ENCODE data around the gene P2RX5.

The P2RX5 gene

DNA sequence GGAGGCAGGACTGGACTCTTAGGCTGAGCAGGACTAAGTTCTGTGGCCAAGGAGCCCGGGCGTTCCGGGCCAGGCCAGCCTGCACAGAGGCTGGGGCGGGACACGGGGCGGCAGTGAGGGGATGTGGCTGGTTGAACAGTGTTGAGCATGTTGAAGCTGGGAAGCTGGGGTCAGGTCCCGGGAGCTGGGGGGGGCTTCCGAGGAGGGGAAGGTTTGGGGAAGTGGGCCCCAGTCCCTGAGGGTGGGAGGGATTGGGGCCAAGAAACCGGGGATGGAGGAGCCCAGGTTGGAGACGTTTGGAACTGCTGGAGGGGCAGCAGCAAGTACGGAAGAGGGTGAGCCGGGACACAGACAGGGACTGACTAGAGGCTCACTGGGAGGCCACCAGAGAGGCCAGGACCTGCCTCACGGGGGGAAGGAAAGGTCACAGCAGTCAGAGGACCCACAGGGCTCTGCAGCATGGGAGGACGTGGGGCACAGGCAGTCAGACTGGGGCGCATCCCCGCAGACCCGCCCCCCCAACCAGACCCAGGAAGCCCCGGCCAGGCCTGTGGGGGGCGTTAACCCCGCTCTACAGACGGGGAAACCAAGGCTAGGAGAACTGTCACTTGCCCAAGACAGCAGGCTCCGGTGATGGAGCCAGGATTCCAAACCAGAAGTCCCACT lies 37.0 kb downstream of the P2RX5 start:
- H3K27me3 Mint-ChIP-seq: no peaks in the 10 kb centered on the region
- no peaks in the 10 kb centered on the region for H3K4me1 Mint-ChIP-seq

DNA sequence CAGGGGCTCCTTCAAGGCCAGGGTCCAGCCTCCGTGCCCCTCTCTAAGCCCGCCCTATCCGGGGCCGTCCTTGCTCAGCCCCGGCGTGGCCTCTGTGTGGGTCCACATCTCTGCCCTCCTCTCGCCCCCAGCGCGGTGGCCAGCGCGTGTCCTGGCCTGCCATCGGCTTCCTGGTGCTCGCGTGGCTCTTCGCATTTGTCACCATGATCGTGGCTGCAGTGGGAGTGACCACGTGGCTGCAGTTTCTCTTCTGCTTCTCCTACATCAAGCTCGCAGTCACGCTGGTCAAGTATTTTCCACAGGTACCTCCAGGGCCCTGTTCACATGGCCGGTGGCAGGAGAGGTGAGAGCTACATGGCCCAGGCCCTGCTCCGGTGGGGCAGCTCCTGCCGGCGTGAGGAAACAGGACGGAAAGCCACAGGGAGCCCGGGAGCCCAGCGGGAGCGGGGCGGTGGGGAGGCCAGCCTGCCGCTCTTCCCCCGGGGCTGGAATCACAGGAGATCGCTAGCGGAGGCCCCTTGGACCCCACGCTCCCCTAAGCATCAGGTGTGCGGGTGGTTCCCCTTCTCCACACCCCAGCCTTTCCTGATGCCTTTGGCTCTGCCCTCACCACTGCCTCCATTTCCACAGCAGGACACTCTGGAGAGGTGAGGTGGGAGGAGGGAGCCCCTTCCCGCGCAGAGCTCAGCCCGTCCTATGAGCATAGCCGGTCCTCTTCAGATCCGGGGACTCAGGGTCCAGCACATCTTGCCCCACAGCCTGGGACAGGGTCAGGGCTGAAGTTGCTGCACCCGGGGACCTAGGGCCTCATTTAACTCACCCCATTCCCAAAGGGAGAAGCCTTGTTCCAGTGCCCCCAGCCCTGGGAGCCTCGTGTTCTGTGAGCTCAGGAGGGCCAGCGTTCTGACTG lies 37.8 kb downstream of the P2RX5 start:
- peak overlapping the region in 1 of 2 donors; percentile 55 for H3K27ac Mint-ChIP-seq
- no peaks in the 10 kb centered on the region for H3K4me1 Mint-ChIP-seq
- ATAC-seq (no peak), DNase-seq (no peak)
- H3K4me3 Mint-ChIP-seq: no peak overlapping the region
- no peaks in the 10 kb centered on the region for H3K27me3 Mint-ChIP-seq
- H3K9me3 Mint-ChIP-seq: no peaks in the 10 kb centered on the region

More for the DNA sequence above, 37.0 kb downstream of the P2RX5 start:
- Mint-ChIP-seq H3K4me3 (no peak overlapping the region), H3K9me3 (no peaks in the 10 kb centered on the region), H3K27ac (no peak overlapping the region)
- ATAC-seq (no peak), DNase-seq (no peak)

DNA sequence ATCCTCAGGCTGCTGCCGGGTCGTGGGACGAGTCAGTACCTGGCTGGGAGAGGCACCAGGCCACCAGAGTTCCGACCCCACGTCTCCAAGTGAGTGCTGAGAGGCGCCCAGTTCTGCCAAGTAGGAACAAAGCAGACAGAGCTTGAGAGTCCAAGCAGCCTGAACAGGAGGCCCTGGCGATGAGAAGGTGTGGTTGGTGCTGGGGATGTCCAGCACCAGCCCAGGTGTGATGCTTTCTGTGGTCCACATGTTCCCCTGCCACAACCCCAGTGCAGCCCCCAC lies 38.4 kb downstream of the P2RX5 start:
- no peaks in the 10 kb centered on the region for H3K4me1 Mint-ChIP-seq
- no peak for ATAC-seq
- no peak overlapping the region for H3K4me3 Mint-ChIP-seq
- no peak overlapping the region for H3K27ac Mint-ChIP-seq
- no peaks in the 10 kb centered on the region for H3K9me3 Mint-ChIP-seq
- no peaks in the 10 kb centered on the region for H3K27me3 Mint-ChIP-seq
- DNase-seq: no peak

DNA sequence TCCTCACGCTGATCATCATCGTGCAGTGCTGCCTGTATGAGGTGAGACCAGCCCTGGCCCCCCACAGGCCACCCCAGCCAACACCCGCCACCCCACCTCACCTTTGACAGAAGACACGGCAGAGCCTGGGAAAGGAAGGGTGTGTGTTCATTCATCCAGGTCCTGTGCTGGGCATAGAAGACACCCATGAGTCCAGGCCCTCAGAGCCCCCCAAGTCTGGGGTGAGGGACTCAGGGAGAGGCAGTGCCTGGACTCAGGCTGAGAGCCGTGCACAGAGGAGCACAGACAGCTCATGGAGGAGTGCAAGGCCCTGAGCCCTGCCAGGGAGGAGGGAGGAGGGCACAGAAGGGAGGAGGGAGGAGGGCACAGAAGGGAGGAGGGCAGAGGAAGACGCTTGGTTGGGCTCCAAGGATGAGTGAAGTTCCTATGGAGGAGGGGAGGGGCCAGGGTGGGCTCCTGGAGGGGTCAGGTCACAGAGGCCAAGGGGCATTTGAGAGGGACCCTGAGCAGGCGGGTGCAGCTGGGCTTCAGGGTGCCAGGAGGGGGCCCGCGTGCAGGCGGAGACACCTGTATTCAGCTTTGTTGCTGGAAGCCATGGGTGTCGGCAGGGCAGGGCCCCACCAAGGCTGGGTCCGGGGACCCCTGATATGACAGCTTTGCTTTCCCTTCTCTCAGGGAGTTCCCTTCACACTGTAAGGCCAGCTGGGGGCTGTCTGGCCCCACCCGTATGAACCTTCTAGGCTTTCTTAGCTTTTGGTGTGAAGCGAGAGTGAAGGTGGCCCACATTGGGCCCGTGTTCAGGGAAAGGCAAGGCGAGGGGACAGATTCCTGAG lies 39.0 kb downstream of the P2RX5 start:
- DNase-seq: no peak
- Mint-ChIP-seq H3K27me3 (no peaks in the 10 kb centered on the region), H3K4me1 (no peaks in the 10 kb centered on the region), H3K9me3 (no peaks in the 10 kb centered on the region), H3K4me3 (no peak overlapping the region), H3K27ac (peak overlapping the region; percentile 61 to 94)
- no peak for ATAC-seq

DNA sequence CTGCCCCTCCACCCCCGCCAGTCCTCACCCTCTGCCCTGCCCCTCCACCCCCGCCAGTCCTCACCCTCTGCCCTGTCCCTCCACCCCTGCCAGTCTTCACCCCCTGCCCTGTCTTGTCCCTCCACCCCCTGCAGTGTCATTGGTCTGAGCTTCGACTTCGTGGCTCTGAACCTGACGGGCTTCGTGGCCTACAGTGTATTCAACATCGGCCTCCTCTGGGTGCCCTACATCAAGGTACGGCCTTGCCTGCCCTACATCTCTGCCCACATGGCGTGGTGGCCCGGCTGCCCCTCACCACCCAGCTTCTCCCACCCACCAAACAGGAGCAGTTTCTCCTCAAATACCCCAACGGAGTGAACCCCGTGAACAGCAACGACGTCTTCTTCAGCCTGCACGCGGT lies 39.6 kb downstream of the P2RX5 start:
- H3K4me3 Mint-ChIP-seq: no peak overlapping the region
- H3K4me1 Mint-ChIP-seq: no peaks in the 10 kb centered on the region
- DNase-seq (no peak), ATAC-seq (peak; percentile 44)
- H3K27ac Mint-ChIP-seq: peak overlapping the region; percentile 46 to 93
- no peaks in the 10 kb centered on the region for H3K27me3 Mint-ChIP-seq
- H3K9me3 Mint-ChIP-seq: no peaks in the 10 kb centered on the region

DNA sequence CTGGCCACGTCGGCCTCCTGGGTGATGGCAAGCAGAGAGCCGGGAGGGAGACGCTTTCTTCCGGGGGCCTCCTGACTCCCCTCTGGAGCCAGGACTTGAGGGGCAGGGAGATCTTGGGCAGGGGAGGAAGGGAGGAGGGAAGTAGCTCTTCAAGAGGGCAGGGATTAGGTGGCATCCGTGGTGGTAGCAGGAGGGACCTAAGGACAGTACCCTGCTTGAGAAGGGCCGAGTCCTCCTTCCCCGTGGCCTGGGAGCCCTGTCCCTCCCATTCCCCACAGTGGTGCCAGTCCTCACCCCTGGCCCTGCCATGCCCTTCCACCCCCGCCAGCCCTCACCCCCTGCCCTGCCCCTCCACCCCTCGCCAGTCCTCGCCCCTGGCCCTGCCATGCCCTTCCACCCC lies 40.2 kb downstream of the P2RX5 start:
- H3K27ac Mint-ChIP-seq: peak overlapping the region in 1 of 2 donors; percentile 79

DNA sequence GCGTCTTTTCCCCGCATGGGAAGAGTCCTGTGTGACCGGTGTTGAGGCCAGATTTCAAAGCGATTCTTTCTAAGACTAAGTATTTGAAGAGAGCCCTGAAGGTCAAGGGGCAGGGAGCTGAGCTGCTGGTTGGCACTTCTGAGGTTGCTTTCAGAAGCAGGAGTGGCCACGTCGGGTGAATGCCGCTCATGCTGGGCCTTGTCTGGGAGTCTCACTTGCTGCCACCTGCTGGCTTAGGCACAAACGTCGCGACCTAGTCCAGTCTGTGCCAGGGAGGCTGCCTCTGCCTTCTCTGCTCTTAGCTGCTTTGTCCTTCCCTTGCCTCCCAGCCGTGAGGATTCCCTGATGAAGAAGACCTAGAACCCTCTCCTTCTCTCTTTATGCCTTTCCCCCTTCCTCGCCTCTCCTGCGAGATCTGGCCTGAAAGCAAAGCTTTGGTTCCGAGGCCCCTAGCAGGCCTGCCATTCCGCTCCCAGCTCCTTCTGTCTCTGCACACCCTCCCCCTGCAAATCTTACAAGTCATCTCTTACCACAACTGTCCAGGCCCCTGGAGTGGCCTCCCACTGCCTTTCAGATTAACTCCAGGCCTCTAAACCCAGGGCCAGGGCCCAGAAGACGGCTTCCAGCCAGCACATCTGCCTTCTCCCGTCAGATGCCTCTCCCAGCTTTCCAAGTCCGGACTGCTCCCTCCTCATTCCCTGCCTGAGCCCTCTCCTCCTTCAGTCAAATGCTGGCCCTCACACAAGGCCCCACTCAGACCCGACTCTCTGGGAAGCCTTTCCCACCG lies 48.0 kb downstream of the P2RX5 start:
- DNase-seq (peak; percentile 25 to 37), ATAC-seq (peak; percentile 78)
- no peaks in the 10 kb centered on the region for H3K27me3 Mint-ChIP-seq
- H3K4me3 Mint-ChIP-seq: no peak overlapping the region
- no peak overlapping the region for H3K27ac Mint-ChIP-seq
- H3K9me3 Mint-ChIP-seq: no peaks in the 10 kb centered on the region
- peaks cover 18% of the 10 kb centered on the region for H3K4me1 Mint-ChIP-seq

More for the DNA sequence above, 40.2 kb downstream of the P2RX5 start:
- H3K9me3 Mint-ChIP-seq: no peaks in the 10 kb centered on the region
- H3K4me1 Mint-ChIP-seq: no peaks in the 10 kb centered on the region
- H3K27me3 Mint-ChIP-seq: no peaks in the 10 kb centered on the region
- H3K4me3 Mint-ChIP-seq: no peak overlapping the region
- DNase-seq (no peak), ATAC-seq (peak; percentile 55)

DNA sequence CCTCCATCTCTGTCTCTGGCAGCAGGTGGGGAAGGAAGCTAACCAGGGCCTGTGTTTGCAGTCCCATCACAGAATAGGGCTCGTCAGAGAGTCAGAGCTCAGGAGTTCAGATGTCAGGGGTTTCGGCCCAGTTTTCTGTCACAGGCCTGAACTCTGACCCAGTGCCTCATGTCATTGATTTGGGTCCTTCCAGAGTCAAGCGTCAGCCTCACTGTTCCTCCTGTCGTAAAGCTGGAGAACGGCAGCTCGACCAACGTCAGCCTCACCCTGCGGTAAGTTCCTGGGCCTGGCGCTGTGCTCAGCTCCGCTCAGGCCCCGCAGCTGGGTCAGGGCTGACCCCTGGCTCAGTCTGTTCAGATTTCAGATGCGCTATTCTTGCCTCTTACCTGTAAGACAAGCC lies 48.7 kb downstream of the P2RX5 start:
- ATAC-seq: no peak
- no peak overlapping the region for H3K4me3 Mint-ChIP-seq
- no peak overlapping the region for H3K27ac Mint-ChIP-seq
- no peak for DNase-seq
- H3K9me3 Mint-ChIP-seq: no peaks in the 10 kb centered on the region
- peaks cover 18% of the 10 kb centered on the region for H3K4me1 Mint-ChIP-seq
- H3K27me3 Mint-ChIP-seq: no peaks in the 10 kb centered on the region

DNA sequence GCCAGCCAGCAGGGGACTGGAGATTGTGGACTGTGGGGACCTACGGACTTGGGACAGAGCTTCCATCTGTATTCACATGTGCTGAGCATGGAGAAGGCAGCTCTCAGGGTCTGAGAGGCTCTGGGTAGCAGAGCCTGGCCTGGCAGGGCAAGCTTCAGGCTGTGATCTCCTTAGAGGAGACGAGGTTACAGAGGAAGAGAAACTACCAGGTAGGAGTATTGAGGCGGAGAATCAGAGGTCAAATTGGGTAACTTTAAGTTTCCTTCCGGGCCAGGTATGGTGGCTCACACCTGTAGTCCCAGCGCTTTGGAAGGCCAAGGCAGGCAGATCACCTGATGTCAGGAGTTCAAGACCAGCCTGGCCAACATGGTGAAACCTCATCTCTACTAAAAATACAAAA lies 50.6 kb downstream of the P2RX5 start:
- H3K27ac Mint-ChIP-seq: no peak overlapping the region

DNA sequence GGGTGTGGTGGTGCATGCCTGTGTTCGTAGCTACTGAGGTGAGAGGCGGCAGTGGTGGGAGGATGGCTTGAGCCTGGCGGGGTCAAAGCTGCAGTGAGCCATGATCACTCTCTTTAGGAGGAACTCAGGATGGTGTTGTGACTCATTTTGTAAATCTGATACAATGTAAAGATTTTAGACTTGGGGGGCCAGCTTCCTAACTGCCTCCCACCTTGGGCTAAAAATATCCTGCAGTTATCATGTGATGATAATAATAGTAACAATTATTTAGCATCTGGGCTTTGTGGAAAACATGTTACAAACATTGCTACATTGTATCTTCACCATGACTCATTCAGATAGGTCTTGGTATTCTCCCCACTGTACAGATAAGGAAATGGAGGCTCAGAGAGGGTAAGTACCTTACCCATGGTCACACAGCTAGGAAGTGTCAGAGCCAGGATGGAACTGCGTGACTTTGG lies 52.0 kb downstream of the P2RX5 start:
- ATAC-seq (peak; percentile 71), DNase-seq (no peak)
- Mint-ChIP-seq H3K4me3 (no peak overlapping the region), H3K4me1 (peaks cover 39% of the 10 kb centered on the region), H3K9me3 (no peaks in the 10 kb centered on the region), H3K27ac (peak overlapping the region in 1 of 2 donors; percentile 62), H3K27me3 (no peaks in the 10 kb centered on the region)

More for the DNA sequence above, 50.6 kb downstream of the P2RX5 start:
- peaks cover 25% of the 10 kb centered on the region for H3K4me1 Mint-ChIP-seq
- H3K27me3 Mint-ChIP-seq: no peaks in the 10 kb centered on the region
- no peak overlapping the region for H3K4me3 Mint-ChIP-seq
- ATAC-seq (no peak), DNase-seq (no peak)
- no peaks in the 10 kb centered on the region for H3K9me3 Mint-ChIP-seq

DNA sequence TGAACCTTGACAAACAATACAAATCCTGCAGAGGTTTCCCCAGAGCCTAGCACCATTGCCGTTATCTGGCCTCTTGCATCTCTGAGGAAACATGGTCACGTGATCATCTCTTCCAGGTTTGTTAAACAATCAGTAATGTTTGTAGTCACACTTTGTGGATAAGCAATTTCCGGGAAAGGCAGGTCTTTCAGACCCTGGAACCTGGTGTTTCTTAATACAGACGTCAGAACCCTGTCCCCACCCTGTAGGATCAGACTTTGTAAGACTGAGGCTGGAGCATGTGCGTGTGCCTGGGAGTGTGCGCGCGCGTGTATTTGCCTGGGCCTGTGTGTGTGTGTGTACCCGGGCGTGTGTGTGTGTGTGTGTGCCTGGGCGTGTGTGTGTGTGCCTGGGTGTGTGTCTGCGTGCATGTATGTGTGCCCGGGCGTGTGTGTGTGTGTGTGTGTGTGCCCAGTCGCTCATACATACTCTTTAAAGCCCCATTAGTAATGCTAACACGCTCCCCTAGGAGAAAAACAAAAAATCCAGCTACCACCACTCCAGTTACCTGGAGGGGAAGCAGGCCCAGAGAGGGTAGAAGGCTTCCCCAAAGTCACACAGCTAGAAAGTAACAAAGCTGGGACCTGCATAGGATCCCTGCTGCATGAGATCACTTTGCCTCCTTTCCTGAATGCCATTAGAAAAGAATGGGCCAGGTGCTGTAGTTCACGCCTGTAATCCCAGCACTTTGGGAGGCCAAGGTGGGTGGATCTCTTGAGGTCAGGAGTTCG lies 54.1 kb downstream of the P2RX5 start:
- Mint-ChIP-seq H3K27me3 (no peaks in the 10 kb centered on the region), H3K4me1 (peaks cover 46% of the 10 kb centered on the region), H3K27ac (no peak overlapping the region), H3K9me3 (no peaks in the 10 kb centered on the region), H3K4me3 (no peak overlapping the region)
- ATAC-seq: no peak
- DNase-seq: no peak

DNA sequence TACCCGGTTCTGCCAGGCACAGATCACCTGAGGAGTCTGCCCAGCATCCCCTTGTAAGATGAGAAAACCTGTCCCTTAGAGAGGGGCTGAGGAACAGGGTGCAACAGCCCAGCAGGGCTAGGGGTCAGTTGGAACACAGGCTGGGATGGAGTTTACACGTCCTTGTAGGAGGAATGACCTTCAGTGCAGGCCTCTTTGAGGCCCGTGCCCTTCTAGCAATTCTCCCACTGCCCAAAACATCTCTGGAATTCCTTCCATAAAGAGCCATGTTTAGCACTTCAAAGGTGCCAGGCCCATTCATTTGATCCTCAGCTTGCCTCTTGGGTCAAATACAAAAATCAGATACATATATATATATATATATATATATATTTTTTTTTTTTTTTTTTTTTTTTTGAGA lies 54.9 kb downstream of the P2RX5 start:
- ATAC-seq (no peak), DNase-seq (no peak)
- H3K27ac Mint-ChIP-seq: no peak overlapping the region
- no peak overlapping the region for H3K4me3 Mint-ChIP-seq
- H3K9me3 Mint-ChIP-seq: no peaks in the 10 kb centered on the region
- peaks cover 47% of the 10 kb centered on the region for H3K4me1 Mint-ChIP-seq
- H3K27me3 Mint-ChIP-seq: no peaks in the 10 kb centered on the region

DNA sequence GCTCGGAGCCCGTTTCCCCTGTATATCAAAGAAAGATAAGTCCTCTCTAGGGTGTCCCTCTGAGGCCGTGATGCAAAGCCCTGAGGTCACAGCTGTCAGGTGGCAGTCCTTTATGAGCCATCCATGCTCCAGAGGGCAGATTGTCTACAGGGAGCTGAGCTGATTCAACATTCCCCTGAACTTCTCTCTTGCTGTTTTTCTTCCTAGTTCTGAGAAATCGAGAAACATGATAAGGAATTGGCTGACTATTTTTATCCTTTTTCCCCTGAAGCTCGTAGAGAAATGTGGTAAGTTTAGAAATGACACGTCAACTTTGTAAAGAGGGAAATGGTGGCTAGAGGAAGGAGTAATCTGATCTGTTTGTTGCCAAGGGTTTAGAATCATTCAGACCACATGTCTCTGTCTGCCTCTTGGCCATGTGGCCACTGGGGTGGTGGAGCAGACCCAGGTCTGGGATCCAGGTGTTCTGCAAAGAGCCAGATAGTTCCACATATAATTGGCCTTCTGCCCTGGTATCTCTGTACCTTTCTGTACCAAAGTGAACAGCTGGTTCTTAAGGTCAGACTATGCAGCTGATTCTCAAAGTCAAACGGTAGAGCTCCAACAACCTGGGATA lies 55.9 kb downstream of the P2RX5 start:
- peak overlapping the region; percentile 79 to 95 for H3K27ac Mint-ChIP-seq
- DNase-seq: no peak

DNA sequence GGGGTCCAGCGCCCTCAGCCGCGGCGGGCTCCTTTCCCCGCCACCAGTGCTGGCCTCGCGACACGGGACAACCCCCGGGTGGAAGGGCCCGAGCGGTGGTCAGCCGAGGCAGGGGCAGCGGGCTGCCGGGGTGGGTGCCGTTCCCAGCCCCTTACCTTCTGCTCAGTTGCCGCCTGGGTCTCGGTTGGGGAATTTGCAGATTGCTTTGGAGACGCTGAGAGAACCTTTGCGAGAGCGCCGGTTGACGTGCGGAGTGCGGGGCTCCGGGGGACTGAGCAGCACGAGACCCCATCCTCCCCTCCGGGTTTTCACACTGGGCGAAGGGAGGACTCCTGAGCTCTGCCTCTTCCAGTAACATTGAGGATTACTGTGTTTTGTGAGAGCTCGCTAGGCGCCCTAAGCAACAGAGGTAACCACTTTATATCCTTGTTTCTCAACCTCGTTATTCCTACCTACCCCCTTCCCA lies 59.0 kb downstream of the P2RX5 start:
- peak overlapping the region; percentile 96 to 97 for H3K4me3 Mint-ChIP-seq
- ATAC-seq (no peak), DNase-seq (no peak)
- no peaks in the 10 kb centered on the region for H3K27me3 Mint-ChIP-seq
- H3K27ac Mint-ChIP-seq: peak overlapping the region in 1 of 2 donors; percentile 99
- no peaks in the 10 kb centered on the region for H3K9me3 Mint-ChIP-seq
- peaks cover 62% of the 10 kb centered on the region for H3K4me1 Mint-ChIP-seq

More for the DNA sequence above, 55.9 kb downstream of the P2RX5 start:
- Mint-ChIP-seq H3K4me1 (peaks cover 53% of the 10 kb centered on the region), H3K27me3 (no peaks in the 10 kb centered on the region), H3K4me3 (peak overlapping the region; percentile 54 to 67), H3K9me3 (no peaks in the 10 kb centered on the region)
- ATAC-seq: no peak
